GM12891 (cell line): ENCODE data around the gene THEM4.

Source experiments
- PAX5 ChIP-seq: IDR thresholded peaks from 2 replicates; pipeline ENCODE4 v1.6.1; 2011; ENCODE audit warnings: low read length, moderate library complexity, mild to moderate bottlenecking; ENCODE audit not compliant: insufficient read depth, severe bottlenecking
- POLR2A ChIP-seq: IDR thresholded peaks from 2 replicates; pipeline ENCODE4 v1.6.1; 2011; ENCODE audit warnings: low read depth, low read length, control low read depth
- SPI1 ChIP-seq: IDR thresholded peaks from 2 replicates; pipeline ENCODE4 v1.6.1; 2011; ENCODE audit warnings: low read depth, low read length, control low read depth
- TAF1 ChIP-seq: IDR thresholded peaks from 2 replicates; pipeline ENCODE4 v1.6.1; 2011; ENCODE audit warnings: low read depth, low read length, control low read depth

DNA sequence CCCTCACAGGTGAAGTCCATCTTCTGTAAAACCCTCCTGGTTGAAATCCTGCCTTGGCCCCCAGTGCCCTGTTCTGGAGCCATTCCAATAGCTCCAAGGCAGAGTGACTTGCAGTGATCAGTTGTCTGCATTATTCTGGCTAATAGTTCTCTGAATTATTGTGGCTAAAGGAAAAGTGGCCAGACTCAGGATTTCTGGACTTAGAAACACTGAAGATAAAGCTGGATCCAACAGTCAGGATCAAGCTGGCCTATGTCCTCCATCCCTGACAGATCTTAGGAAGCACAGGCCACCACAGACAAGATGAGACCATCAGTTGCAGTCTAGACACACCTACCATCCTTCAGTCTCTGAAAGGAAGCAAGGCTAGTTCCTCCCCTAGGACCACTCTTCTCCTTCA is 68.9 kb downstream of the THEM4 start:
- TF ChIP-seq PAX5 (no peak), POLR2A (no peak), SPI1 (no peak), TAF1 (no peak)
